ENCODE results near the gene CBLL2. TPM values are rescaled to one million over a fixed set of nuclear protein-coding genes. Genes with fewer than 3 reads are reported as not detected.
A peak's percentile ranks its signal among the peaks of the same experiment; 100 is the strongest.
"Not testable (repeated sequence)": the region's sequence is repeated elsewhere in the genome, so short reads cannot be mapped to it uniquely, and the experiment has no call there.

CBLL2 gene, protein sequence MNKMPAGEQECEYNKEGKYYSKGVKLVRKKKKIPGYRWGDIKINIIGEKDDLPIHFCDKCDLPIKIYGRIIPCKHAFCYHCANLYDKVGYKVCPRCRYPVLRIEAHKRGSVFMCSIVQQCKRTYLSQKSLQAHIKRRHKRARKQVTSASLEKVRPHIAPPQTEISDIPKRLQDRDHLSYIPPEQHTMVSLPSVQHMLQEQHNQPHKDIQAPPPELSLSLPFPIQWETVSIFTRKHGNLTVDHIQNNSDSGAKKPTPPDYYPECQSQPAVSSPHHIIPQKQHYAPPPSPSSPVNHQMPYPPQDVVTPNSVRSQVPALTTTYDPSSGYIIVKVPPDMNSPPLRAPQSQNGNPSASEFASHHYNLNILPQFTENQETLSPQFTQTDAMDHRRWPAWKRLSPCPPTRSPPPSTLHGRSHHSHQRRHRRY
- total RNA-seq, result not detected

DNA sequence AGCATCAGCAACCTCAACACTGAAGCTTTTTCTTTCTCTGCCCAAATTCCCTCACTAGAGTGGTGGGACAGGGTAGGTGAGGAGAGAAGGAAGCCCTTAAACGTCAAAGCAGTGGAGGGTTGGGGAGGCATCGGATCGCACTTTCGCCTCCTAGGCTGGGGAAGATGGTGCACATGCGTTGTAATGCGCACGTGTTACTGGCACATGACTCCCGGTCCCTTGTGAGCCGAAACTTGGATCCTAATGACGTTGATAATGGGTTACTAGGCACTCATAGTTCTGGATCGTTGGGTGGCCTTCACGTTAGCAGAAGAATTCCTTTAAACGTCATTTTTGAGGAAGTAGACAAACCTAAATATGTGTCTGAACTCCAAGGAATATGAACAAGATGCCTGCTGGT is at the start of gene CBLL2:
TSS of gene CBLL2 (plus strand) at position 301 of the 400 bp plus-strand sequence. CDS start at position 380, 79 bp downstream.
- no peak for DNase-seq (ENCODE audit: low read depth in 2 of 3, low spot score in 2 of 3)

DNA sequence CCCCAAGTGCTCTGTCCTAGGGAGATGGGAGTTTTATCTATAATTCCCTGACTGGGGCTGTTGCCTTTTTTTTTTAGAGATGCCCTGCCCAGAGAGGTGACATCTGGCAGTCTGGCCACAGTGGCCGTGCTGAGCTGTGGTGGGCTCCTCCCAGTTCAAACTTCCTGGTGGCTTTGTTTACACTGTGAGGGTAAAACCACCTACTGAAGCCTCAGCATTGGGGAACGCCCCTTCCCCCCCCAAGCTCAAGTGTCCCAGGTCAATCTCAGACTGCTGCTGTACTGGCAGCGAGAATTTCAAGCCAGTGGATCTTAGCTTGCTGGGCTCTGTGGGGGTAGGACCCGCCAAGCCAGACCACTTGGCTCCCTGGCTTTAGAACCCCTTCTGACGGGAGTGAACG is 38.3 kb upstream of the CBLL2 start:
- DNase-seq (ENCODE audit: low read depth in 2 of 3, low spot score in 2 of 3), result no peak

DNA sequence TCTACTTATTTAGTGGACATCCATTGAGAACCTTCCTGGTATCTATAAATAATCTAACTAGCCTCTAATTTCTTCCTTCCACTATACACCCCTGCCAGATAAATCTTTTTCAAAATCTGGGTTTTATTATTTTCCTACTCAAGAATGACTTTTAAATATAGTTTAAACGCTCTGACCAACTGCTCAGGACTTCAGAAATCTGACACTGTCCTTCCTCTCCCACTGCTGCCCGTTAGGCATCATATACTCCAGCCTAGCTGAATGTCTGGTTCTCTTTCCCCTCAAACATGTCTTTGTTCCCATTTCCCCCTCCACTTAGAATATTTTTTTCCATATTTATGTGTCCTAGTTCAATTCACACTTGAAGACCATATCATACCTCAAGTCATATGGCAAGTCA is 35.2 kb upstream of the CBLL2 start:
- DNase-seq (ENCODE audit: low read depth in 2 of 3, low spot score in 2 of 3), result no peak

DNA sequence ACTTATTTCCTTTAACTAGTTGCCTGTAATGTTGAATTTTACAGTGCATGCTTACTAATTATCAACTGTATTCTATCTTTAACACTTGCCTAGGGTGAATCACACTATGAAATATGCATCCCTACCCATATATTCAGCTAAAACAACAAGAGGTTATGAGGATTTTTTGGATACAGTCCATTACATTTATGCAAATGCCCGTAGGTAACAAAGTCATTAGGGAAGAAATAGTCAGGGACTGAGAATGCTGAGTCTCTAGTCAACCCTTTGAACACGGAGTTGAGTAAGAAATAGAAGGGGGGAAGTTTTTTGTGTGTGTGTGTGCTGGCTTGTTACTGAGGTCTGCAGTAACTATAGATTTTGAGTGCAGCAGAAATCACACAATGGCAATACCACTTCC is 26.1 kb upstream of the CBLL2 start:
- DNase-seq (ENCODE audit: low read depth in 2 of 3, low spot score in 2 of 3), result no peak

DNA sequence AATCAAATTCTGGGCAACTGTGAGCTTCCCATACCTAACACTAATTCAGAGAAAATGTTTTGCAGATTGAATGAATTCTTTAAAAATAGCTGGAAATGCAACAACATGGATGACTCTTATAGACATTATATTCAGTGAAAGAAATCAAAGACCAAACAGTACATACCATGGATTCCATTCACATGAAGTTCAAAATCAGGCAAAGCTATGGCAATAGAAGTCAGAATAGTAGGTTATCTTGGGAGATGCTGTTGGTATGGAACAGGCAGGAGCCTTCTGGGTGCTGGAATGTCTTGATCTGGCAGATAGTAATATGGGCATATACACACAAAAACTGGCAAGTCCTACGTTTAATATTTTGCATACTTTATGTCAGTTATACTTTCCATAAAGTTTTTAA is 25.5 kb upstream of the CBLL2 start:
- DNase-seq (ENCODE audit: low read depth in 2 of 3, low spot score in 2 of 3), result no peak

DNA sequence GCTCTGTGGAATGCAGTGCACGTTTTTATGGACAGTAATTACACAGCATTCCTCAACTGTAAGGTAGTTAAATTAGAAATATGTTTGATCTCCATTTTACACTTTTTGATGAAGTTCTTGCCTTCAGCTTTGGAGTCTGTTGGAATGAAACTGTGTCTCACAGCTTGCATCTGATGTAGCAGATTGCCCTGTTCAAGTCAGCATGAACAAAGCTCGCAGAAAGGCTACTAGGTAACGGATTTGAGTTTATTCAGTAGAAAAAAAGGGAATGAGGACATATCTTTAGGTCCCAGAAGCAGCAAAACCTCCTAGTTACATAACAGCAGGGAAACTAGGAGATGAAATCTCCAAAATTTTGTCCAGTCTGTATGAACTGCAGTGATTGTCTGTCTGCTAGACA is 24.3 kb upstream of the CBLL2 start:
- DNase-seq (ENCODE audit: low read depth in 2 of 3, low spot score in 2 of 3), result no peak

DNA sequence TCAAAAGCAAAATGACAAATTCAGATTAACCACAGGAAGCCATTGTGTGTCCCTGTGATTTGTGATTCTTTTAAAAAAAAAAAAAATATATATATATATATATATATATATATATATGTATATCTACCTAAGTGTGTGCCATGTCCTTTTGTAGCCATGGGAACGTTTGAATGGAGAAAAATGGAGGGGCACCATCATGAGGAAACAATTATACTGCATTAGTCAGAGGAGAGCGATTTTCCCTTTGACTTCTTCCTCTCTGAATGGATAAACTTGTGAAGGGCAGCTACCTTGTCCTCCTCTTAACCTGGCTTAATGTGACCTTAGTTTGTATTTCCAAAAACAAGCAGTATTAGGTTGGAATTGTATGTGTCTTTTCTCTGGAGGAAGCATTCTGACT is 23.3 kb upstream of the CBLL2 start:
- DNase-seq (ENCODE audit: low read depth in 2 of 3, low spot score in 2 of 3), result no peak

DNA sequence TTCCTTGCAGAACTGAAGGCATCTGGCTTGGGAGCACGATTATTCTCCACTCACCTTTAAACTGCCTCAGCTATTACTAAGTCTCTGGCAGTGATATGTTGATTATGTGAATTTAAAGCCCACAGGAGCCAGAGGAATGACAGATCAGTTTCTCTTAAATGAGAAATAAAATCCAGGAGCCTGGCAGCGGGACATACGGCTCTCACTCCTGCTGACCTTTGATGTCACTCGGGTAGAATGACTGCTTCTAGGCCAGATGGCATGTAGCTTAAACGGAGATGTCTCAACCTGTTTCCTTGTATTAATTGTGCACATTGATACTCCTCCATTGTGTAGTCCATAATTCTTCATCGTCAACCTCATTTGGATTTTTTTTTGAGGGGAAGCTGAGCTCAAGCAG is 4.0 kb upstream of the CBLL2 start:
- DNase-seq (ENCODE audit: low read depth in 2 of 3, low spot score in 2 of 3), result no peak

DNA sequence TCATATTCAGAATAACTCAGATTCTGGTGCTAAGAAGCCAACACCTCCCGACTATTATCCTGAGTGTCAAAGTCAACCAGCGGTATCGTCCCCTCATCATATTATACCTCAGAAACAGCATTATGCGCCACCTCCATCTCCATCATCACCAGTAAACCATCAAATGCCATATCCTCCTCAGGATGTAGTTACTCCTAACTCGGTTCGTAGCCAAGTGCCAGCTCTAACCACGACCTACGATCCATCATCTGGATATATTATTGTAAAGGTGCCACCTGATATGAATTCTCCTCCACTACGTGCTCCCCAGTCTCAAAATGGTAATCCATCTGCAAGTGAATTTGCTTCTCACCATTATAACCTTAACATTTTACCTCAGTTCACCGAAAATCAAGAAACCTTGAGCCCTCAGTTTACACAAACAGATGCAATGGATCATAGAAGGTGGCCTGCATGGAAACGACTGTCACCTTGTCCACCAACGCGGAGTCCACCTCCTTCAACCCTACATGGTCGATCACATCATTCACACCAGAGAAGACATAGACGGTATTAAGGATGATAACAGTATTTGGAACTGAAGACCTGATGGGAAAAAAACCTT is 1.1 kb downstream of the CBLL2 start:
- DNase-seq (ENCODE audit: low read depth in 2 of 3, low spot score in 2 of 3), result no peak

DNA sequence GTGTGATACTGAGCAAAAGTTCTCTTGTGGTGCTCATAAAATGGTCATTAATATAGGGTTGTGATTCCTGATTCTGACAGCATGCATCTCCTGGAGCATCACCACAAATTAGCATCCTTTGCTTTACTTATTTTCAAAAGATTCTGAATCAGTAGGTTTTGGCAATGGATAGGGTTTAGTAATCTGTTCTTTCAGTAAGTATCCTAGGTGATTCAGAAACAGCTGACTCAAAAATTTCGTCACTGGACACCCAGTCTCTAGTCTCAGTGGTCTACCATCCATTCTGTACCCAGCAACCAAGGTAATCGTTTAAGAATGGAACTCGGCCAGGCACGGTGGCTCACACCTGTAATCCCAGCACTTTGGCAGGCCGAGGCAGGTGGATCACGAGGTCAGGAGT is 4.1 kb downstream of the CBLL2 start:
- no peak for DNase-seq (ENCODE audit: low read depth in 2 of 3, low spot score in 2 of 3)

DNA sequence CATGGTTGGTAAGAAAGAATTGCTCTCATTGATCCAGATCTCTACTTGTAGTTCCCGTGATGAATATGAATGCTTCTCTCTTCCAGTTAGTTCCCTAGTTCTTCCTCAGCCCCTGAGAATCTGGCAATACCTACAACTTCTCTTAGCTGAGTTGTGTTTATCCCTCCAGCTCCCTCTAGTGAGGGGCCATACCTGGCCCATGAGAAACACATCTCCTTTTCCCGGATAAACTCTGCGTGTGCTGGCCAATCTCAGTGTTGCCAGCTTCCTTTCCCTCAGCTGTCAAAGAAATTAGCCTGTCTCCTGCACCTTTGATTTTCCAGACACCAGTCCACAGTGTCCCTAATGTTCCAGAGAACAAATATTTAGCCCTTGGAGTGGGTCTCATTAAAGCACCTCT is 5.7 kb downstream of the CBLL2 start:
- DNase-seq (ENCODE audit: low read depth in 2 of 3, low spot score in 2 of 3), result no peak

DNA sequence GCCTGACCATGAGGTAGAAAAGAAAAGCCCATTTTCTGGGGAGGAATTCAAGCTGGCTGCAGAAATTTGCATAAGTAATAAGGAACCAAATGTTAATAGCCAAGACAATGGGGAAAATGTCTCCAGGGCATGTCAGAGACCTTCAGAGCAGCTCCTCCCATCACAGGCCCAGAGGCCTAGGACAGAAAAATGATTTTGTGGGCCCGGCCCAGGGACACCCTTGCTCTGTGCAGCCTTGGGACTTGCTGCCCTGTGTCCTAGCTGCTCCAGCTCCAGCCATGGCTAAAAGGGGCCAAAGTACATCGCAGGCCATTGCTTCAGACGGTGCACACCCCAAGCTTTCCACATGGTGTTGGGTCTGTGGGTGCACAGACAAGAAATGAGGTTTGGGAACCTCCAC is 16.5 kb downstream of the CBLL2 start:
- DNase-seq (ENCODE audit: low read depth in 2 of 3, low spot score in 2 of 3), result not testable (repeated sequence)

DNA sequence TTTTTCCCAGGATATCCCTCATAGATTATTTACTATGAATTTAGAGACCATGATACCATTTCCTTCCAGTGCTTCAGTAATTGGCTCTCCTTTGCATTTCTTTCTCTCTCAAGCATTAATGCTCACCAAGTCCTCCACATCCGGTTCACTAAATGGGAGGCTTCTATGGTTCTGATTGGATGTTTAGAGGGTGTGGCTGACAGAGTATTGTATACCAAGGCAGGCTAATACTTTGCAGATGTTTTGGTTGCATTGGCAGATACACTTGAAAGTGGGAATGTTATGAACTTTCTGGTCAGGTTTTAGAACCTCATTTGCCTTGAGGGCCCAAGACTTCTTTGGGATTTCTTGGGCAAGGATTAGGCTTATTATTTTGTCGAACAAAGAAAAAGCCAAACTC is 24.2 kb downstream of the CBLL2 start:
- DNase-seq (ENCODE audit: low read depth in 2 of 3, low spot score in 2 of 3), result no peak

DNA sequence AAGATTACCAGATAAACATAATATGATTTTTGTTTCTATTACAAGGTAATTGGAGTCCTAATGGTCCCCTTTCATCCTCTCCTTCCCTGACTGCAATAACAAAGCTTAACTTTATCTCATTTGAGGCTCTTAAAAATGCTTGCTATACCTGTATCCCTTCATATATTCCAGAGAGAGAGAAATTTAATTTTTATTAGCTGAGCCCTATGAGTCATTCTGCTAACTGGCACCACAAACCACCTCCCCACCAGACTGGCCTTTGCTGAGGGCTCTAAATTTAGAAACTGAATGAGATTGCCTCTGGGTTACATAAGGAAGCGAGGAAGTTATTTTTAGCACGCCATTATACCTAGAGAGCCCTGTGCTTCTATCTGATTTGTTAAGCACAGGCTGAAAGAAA is 27.4 kb downstream of the CBLL2 start:
- peak in 1 of 3 donors; percentile 9 for DNase-seq (ENCODE audit: low read depth in 2 of 3, low spot score in 2 of 3)

DNA sequence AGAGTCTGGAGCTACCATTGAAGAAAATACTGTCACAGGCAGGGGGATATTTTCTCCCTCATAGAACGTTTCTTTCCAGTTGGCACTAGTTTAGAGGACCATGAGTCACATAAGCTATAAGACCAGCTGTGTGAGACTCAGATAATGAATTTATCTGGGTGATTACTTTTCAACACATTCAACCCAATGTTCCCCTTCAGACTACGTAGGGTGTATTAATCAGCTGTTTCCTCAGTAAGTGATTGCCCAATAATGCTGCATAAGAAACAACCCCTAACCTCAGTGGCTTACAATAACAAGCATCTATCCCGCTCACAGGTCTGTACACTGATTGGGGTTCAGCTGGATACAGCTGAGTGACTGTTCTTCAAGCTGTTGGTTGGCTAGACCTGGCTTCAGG is 38.1 kb downstream of the CBLL2 start:
- DNase-seq (ENCODE audit: low read depth in 2 of 3, low spot score in 2 of 3), result no peak

DNA sequence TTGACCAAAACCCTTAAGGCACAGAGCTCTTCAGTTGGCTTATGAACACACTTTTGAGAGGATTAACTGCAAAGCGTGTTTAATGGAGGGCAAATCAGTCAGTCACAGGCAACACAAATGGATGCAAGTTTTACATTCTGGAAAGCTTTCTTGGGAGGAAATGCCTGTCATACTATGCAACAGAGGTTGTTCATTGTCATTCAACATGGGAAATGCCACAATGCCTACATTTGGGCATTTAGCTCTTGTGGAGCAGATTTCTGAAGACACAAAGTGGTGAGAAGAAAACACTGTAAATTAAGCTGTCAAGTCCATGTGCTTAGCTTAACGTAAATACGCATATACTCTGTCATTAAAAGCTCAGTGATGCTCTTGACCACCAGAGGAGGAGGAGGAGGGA is 41.1 kb downstream of the CBLL2 start:
- no peak for DNase-seq (ENCODE audit: low read depth in 2 of 3, low spot score in 2 of 3)

DNA sequence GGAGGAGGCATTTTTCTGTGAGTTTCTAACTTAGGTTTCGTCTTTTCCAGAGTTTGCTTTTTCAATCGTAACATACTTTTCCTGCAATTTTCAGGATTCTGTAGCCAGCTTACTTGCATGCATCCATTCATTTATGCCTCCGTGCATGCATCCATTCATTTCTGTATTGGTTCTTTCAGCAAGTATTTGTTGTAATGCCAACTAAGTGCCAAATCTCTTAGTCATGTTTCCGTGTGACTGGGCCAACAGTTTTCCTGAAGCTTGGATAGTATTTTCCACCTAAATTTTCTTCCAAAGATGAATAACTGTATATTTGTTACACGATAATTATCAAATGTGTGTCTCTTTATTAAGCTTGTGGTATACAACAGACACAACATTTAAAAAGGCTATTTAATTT is 41.5 kb downstream of the CBLL2 start:
- DNase-seq (ENCODE audit: low read depth in 2 of 3, low spot score in 2 of 3), result no peak

DNA sequence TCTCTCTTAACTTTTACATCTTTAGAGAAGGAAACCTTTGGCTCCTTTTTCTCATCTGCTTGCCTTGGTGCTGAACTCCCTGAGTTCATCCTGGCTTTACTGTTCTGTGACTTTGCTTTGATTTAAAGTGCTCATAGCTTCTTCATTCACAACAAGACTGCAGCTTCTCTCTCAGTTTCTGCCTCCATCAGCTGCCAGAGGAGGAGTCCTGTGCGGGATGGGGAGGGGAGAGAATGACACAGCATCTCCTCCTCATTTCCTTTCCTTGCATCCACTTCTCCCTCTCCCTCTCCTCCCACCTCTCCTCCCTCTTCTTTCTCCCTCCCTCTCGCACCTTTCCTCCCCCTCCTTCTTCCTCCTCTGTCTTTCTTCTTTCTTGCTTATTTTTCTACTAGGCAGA is 42.0 kb downstream of the CBLL2 start:
- DNase-seq (ENCODE audit: low read depth in 2 of 3, low spot score in 2 of 3), result no peak

DNA sequence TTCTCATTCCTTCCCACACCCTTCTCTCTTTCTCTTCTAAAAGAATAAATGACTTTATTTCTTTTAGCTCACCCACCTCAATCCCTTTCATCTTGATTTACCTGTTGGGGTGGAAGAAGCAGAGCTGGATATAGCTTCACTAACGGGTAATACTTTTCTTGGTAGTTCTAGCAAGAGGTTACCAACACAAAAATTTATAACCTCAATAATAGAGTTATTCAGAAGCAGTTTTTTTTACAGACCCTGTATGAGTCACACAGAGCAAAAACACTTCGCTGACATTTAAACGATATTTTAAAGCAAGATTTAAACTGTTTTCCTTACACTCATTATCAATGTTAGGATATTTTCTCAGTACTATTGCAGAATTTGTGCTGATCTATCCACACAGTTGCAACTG is 42.4 kb downstream of the CBLL2 start:
- DNase-seq (ENCODE audit: low read depth in 2 of 3, low spot score in 2 of 3), result no peak

DNA sequence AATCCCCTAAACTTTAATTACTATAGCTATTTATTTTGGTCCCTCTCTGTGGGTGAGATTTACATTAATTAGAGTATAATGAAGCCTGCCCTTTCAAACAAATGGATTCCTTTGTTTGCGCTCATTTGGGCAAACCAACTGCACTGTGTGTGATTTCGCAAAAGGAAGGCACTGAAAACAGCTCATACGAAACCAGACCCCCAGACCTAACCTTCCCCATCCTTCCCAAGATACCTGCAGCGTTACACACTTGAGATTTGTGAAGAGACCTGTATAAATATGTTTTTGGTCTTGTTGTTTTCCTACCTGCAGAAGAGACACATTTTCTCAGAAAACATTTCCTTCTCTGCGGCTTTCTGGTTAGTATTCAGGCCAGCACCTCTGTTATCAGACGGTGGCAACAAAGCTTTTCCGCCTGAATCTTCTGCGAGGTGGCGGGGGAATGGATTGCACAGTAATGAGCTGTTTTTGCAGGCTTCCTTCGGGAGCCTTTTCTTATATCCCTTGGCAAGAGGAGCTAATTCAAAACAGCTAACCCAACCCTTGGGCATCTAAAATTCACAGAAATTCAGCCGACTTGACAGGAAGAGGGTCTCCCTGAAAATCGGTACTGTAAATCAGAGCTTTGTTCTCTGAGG is 47.6 kb downstream of the CBLL2 start:
- DNase-seq (ENCODE audit: low read depth in 2 of 3, low spot score in 2 of 3), result no peak

DNA sequence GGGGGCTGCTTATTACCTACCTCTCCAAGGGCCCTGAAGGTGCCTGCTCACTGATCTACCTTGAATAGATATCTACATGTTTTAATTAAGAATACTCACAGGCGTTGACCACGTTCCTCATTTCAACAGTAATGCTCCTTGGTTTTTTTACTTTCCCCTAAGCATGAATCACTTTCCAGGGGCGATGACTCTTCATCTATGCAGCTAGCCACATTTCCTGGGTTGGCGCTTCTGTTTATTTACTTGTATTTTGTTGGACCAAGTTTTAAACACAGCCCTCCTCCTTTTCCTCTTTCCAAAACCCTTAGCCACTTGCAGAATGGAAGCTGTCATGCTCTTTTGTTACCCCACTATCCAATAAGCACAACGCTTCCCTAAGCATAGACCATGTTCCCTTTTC is 50.8 kb downstream of the CBLL2 start:
- DNase-seq (ENCODE audit: low read depth in 2 of 3, low spot score in 2 of 3), result no peak
